ENCODE results near the gene P3H2. TPM values are rescaled to one million over a fixed set of nuclear protein-coding genes. Genes with fewer than 3 reads are reported as not detected.
"Not testable (repeated sequence)": the region's sequence is repeated elsewhere in the genome, so short reads cannot be mapped to it uniquely, and the experiment has no call there.

Gene P3H2
- total and polyA plus RNA-seq, 2 experiments from 2014 or later, result 4.7 to 14.9 TPM

DNA sequence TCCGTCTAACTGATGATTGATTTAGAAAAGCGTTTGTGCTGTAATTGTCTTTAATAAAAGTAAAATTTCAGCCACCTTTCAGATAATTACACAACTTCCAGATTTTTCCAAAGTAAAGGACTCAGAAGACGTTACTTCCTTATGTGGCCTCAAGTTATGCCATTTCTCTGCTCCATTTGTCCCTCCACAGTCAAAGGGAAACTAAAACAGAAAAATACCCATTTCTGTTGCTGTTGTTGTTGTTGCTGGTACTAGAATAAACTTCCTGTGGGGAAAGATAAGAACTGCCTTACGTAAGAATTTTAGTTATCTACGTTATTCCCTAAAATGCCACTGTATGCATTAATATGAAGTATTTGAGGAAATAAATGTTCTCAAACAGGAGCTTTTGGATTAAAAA is 153.9 kb downstream of the P3H2 start:
- 47 to 51% methylated on average over 5 of the region's 5 CpGs for WGBS, 2 experiments (ENCODE audit: low coverage in 1 of 2, low lambda C conversion rate in 2 of 2, missing lambda C conversion rate in 2 of 2)
- Histone ChIP-seq H3K4me2 (ENCODE audit: unreplicated experiment) (no peak overlapping the region), H3K27ac (no peak overlapping the region), H3K9ac (no peak overlapping the region), H3F3A (ENCODE audit: insufficient read depth) (peaks cover 5% of the 10 kb centered on the region; the same call in 1 of the 2 replicates), H3K36me3 (ENCODE audit: low read depth) (no peaks in the 10 kb centered on the region), H2AFZ (no peak overlapping the region), H3K9me3 (ENCODE audit: low read depth) (no peaks in the 10 kb centered on the region), H3K27me3 (replicated peaks; ENCODE audit: insufficient read depth) (no peaks in the 10 kb centered on the region), H4K20me1 (ENCODE audit: insufficient read depth) (no peaks in the 10 kb centered on the region), H3K79me2 (ENCODE audit: insufficient read depth) (no peaks in the 10 kb centered on the region), H3K4me1 (ENCODE audit: insufficient read depth) (no peaks in the 10 kb centered on the region), H3K9me2 (ENCODE audit: insufficient read depth) (no peaks in the 10 kb centered on the region), H3K4me3 (no peak overlapping the region)
- TF ChIP-seq EZH2phosphoT487 (IDR thresholded peaks at IDR 0.05; ENCODE audit: insufficient read depth, low read depth) (no peak), EZH2 (IDR thresholded peaks at IDR 0.05; ENCODE audit: insufficient read depth, poor library complexity, severe bottlenecking) (no peak)
- DNase-seq, result no peak
- in situ Hi-C loops (cut with MboI), result loop anchor here (10.0 to 25.0 kb wide), 2 partner anchors 358 to 470 kb away; partner anchors contain the start of genes CLDN1 and TMEM207

DNA sequence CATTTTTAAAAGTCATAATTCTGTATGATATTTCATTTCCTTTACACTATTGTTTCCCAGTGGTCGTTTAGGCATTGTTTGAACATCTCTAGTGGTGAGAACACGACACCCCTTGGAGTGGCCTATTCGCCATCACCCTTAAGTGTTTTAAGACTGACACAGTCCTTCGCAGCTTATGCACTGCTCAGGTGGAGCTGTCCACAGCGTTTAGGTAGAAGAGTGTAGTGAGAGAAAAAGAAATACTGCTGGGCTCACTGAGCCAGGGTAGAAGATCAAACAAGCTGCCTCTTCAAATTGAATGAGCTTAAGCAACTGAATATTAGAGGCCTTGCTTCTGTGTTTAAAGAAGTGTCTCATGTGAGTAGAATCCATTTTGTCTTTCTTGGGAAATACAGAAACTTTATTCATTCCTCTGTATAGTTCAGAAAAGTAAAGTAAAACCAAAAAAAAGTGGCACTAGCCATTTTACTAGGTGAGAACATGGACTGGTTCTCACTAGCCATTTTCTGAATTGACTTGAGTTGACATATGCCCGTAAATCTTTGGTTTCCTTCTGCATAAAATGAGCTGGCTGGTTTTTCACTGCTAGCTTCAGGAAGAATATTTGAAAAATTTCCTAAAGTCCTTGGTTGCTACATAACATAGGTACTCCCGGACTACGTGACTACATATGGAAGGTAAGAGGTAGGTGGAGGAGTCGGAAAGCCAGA is 155.9 kb downstream of the P3H2 start:
- in situ Hi-C loops (cut with MboI), result loop anchor here (5.0 to 25.0 kb wide), 3 partner anchors 233 to 473 kb away; partner anchors contain the start of genes CLDN1 and TMEM207
- H3K9me2 ChIP-seq (ENCODE audit: insufficient read depth), result no peaks in the 10 kb centered on the region
- no peak overlapping the region for H3K9ac ChIP-seq
- 85 to 88% methylated on average over 9 of the region's 9 CpGs for WGBS, 2 experiments (ENCODE audit: low coverage in 1 of 2, low lambda C conversion rate in 2 of 2, missing lambda C conversion rate in 2 of 2)
- H3K79me2 ChIP-seq (ENCODE audit: insufficient read depth), result no peaks in the 10 kb centered on the region
- H3F3A ChIP-seq (ENCODE audit: insufficient read depth), result peaks cover 5% of the 10 kb centered on the region; the same call in 1 of the 2 replicates
- no peak overlapping the region for H3K4me3 ChIP-seq
- no peak overlapping the region for H3K27ac ChIP-seq
- TF ChIP-seq EZH2 (IDR thresholded peaks at IDR 0.05; ENCODE audit: insufficient read depth, poor library complexity, severe bottlenecking) (no peak), EZH2phosphoT487 (IDR thresholded peaks at IDR 0.05; ENCODE audit: insufficient read depth, low read depth) (no peak)
- no peaks in the 10 kb centered on the region for H3K36me3 ChIP-seq (ENCODE audit: low read depth)
- DNase-seq, result no peak
- no peaks in the 10 kb centered on the region for H4K20me1 ChIP-seq (ENCODE audit: insufficient read depth)
- H2AFZ ChIP-seq, result no peak overlapping the region
- no peak overlapping the region for H3K4me2 ChIP-seq (ENCODE audit: unreplicated experiment)
- H3K27me3 ChIP-seq (replicated peaks; ENCODE audit: insufficient read depth), result no peaks in the 10 kb centered on the region
- H3K4me1 ChIP-seq (ENCODE audit: insufficient read depth), result 0 out of 2 replicates have a peak, but pooled peaks cover 3% of the 10 kb centered on the region
- H3K9me3 ChIP-seq (ENCODE audit: low read depth), result no peaks in the 10 kb centered on the region

DNA sequence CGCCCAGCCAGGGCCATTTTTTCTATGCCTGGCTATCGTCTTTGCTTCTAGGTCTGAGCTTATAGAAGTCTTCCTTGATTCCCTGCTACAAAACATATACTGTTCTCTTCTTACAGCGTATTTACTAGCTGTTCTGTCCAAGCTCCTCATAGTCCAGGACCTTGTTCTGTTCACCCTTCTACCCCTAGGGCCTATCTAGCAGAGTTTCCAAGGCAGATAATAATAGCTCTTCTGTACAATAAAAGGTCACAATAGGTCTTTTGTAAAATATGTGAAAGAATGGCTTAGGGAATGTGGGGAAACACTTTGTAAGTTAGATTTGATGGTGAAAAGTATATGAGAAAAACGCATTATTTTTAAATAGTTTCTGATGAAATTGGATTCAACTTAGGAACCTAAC is 158.2 kb downstream of the P3H2 start:
- H3K27ac ChIP-seq, result no peak overlapping the region
- H3K36me3 ChIP-seq (ENCODE audit: low read depth), result no peaks in the 10 kb centered on the region
- DNase-seq, result no peak
- TF ChIP-seq EZH2phosphoT487 (IDR thresholded peaks at IDR 0.05; ENCODE audit: insufficient read depth, low read depth) (no peak), EZH2 (IDR thresholded peaks at IDR 0.05; ENCODE audit: insufficient read depth, poor library complexity, severe bottlenecking) (no peak)
- no peaks in the 10 kb centered on the region for H3K9me2 ChIP-seq (ENCODE audit: insufficient read depth)
- H3K9ac ChIP-seq, result no peak overlapping the region
- 90 to 91% methylated on average over 4 of the region's 4 CpGs for WGBS, 2 experiments (ENCODE audit: low coverage in 1 of 2, low lambda C conversion rate in 2 of 2, missing lambda C conversion rate in 2 of 2)
- H3K4me2 ChIP-seq (ENCODE audit: unreplicated experiment), result no peak overlapping the region
- H3K4me3 ChIP-seq, result no peak overlapping the region
- peaks cover under 1% of the 10 kb centered on the region; the same call in 1 of the 2 replicates for H3F3A ChIP-seq (ENCODE audit: insufficient read depth)
- no peaks in the 10 kb centered on the region for H3K79me2 ChIP-seq (ENCODE audit: insufficient read depth)
- H2AFZ ChIP-seq, result no peak overlapping the region
- no peaks in the 10 kb centered on the region for H3K27me3 ChIP-seq (replicated peaks; ENCODE audit: insufficient read depth)
- no peaks in the 10 kb centered on the region for H3K9me3 ChIP-seq (ENCODE audit: low read depth)
- in situ Hi-C loops (cut with MboI), result loop anchor here (5.0 to 25.0 kb wide), 3 partner anchors 235 to 475 kb away; partner anchors contain the start of genes CLDN1 and TMEM207
- H3K4me1 ChIP-seq (ENCODE audit: insufficient read depth), result 0 out of 2 replicates have a peak, but pooled peaks cover 3% of the 10 kb centered on the region
- no peaks in the 10 kb centered on the region for H4K20me1 ChIP-seq (ENCODE audit: insufficient read depth)

DNA sequence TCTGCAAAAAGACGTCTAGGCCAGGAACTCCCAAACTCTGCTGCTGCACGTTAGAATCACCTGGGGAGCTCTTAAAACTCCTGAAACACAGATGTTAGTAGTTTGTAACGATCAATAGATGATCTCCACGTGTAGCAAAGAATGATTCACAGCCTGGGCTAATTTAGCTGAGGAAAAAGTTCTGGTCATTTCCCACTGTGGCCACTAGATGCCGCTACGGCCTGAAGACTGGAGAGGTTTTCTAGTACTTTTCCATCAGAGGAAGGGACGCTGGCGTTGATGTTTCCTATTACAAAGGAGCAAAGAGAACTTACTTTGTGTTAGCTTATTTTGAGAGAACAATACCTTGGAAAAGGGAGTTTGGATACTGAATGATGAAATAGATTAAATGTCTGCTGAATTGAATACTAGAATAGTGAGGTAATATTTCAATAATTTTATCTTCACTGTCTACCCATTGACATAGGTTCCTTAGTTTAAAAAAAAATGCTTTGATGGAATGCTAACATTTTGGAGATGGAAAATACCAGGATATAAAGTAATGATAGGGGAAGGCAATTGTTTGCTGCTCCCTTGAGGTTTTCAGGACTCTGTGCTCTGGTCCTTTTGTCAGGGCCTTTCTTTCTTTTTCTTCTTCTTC is 159.1 kb downstream of the P3H2 start:
- Histone ChIP-seq H3K4me1 (ENCODE audit: insufficient read depth) (0 out of 2 replicates have a peak, but pooled peaks cover 3% of the 10 kb centered on the region), H3F3A (ENCODE audit: insufficient read depth) (no peaks in the 10 kb centered on the region), H3K27me3 (replicated peaks; ENCODE audit: insufficient read depth) (no peaks in the 10 kb centered on the region), H4K20me1 (ENCODE audit: insufficient read depth) (no peaks in the 10 kb centered on the region), H3K9ac (0 out of 2 replicates have a peak overlapping the region, but pooled peaks have one; percentile 3), H3K9me3 (ENCODE audit: low read depth) (no peaks in the 10 kb centered on the region), H3K4me2 (ENCODE audit: unreplicated experiment) (peak overlapping the region; percentile 56), H3K4me3 (peak overlapping the region; percentile 25; the same call in 1 of the 2 replicates), H3K36me3 (ENCODE audit: low read depth) (no peaks in the 10 kb centered on the region), H2AFZ (0 out of 2 replicates have a peak overlapping the region, but pooled peaks have one; percentile 25), H3K9me2 (ENCODE audit: insufficient read depth) (no peaks in the 10 kb centered on the region), H3K27ac (no peak overlapping the region), H3K79me2 (ENCODE audit: insufficient read depth) (no peaks in the 10 kb centered on the region)
- TF ChIP-seq EZH2phosphoT487 (IDR thresholded peaks at IDR 0.05; ENCODE audit: insufficient read depth, low read depth), result no peak
- no peak for TF ChIP-seq EZH2 (IDR thresholded peaks at IDR 0.05; ENCODE audit: insufficient read depth, poor library complexity, severe bottlenecking)
- in situ Hi-C loops (cut with MboI), result loop anchor here (5.0 to 25.0 kb wide), 3 partner anchors 236 to 476 kb away; partner anchors contain the start of genes CLDN1 and TMEM207
- 0 to 1% methylated on average over 8 of the region's 8 CpGs for WGBS, 2 experiments (ENCODE audit: low coverage in 1 of 2, low lambda C conversion rate in 2 of 2, missing lambda C conversion rate in 2 of 2)
- DNase-seq, result peak; percentile 85

DNA sequence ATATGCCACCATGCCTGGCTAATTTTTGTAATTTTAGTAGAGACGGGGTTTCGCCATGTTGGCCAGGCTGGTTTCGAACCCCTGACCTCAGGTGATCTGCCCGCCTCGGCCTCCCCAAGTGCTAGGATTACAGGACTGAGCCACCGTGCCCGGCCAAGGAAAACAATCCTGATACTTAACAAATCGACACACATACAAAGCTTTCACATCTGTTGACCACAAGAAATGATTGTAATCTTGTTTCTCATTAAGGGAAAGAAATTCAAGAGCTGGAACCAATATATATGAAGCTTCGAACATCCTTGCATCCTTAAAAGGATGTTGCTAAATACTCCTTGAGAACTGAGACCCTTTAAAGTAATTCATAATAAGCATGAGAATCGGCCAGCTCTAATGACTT is 159.6 kb downstream of the P3H2 start:
- not testable (repeated sequence) for H3K27me3 ChIP-seq (replicated peaks; ENCODE audit: insufficient read depth); H3K9me2 ChIP-seq (ENCODE audit: insufficient read depth); H3F3A ChIP-seq (ENCODE audit: insufficient read depth); H3K9me3 ChIP-seq (ENCODE audit: low read depth); H3K79me2 ChIP-seq (ENCODE audit: insufficient read depth); H3K4me1 ChIP-seq (ENCODE audit: insufficient read depth); DNase-seq; H3K36me3 ChIP-seq (ENCODE audit: low read depth); H3K27ac ChIP-seq; H4K20me1 ChIP-seq (ENCODE audit: insufficient read depth)
- Histone ChIP-seq H2AFZ (0 out of 2 replicates have a peak overlapping the region, but pooled peaks have one; percentile 25), H3K4me2 (ENCODE audit: unreplicated experiment) (peak overlapping the region; percentile 56), H3K4me3 (peak overlapping the region; percentile 25; the same call in 1 of the 2 replicates), H3K9ac (0 out of 2 replicates have a peak overlapping the region, but pooled peaks have one; percentile 3)
- 40 to 43% methylated on average over 10 of the region's 10 CpGs for WGBS, 2 experiments (ENCODE audit: low coverage in 1 of 2, low lambda C conversion rate in 2 of 2, missing lambda C conversion rate in 2 of 2)
- in situ Hi-C loops (cut with MboI), result loop anchor here (5.0 to 25.0 kb wide), 3 partner anchors 236 to 476 kb away; partner anchors contain the start of genes CLDN1 and TMEM207
